Smooth muscle cell (in vitro differentiated cells): ENCODE data around the gene BOK. TPM values are rescaled to one million over a fixed set of nuclear protein-coding genes. Genes with fewer than 3 reads are reported as not detected.
"Not testable (repeated sequence)": the region's sequence is repeated elsewhere in the genome, so short reads cannot be mapped to it uniquely, and the experiment has no call there.

Experiments
- DNase-seq: peaks from one replicate; lab custom pipeline; 2025; ENCODE audit not compliant: unreplicated experiment; lab: John Stamatoyannopoulos, UW
- H2AFZ ChIP-seq: fragments of 200-600 bp; sonication (generic); 2 replicates; pipeline ENCODE4 v1.6.0; 2016; ENCODE audit warnings: antibody characterized with exemption, low read depth, mild to moderate bottlenecking
- H3F3A ChIP-seq: fragments of 200-600 bp; sonication (generic); 2 replicates; pipeline ENCODE4 v1.6.0; 2017; ENCODE audit warnings: antibody characterized with exemption, low read depth
- H3K27ac ChIP-seq: fragments of 200-600 bp; sonication (generic); 2 replicates; pipeline ENCODE4 v1.5.1; 2016; ENCODE audit warnings: low read depth, mild to moderate bottlenecking
- H3K27me3 ChIP-seq: fragments of 200-600 bp; sonication (generic); 2 replicates; pipeline ENCODE4 v1.6.1; 2016; ENCODE audit warnings: low read depth, mild to moderate bottlenecking
- H3K36me3 ChIP-seq: fragments of 200-600 bp; sonication (generic); 2 replicates; pipeline ENCODE4 v1.5.1; 2016; ENCODE audit warnings: low read depth
- H3K4me1 ChIP-seq: fragments of 200-600 bp; sonication (generic); 2 replicates; pipeline ENCODE4 v1.5.1; 2016; ENCODE audit warnings: low read depth
- H3K4me2 ChIP-seq: fragments of 200-600 bp; sonication (generic); 2 replicates; pipeline ENCODE4 v1.6.0; 2016; ENCODE audit warnings: mild to moderate bottlenecking
- H3K4me3 ChIP-seq: fragments of 200-600 bp; sonication (generic); 2 replicates; pipeline ENCODE4 v1.5.1; 2016; ENCODE audit warnings: mild to moderate bottlenecking
- H3K79me2 ChIP-seq: fragments of 200-600 bp; sonication (generic); 2 replicates; pipeline ENCODE4 v1.6.0; 2016; ENCODE audit warnings: low read depth, mild to moderate bottlenecking
- H3K9ac ChIP-seq: fragments of 200-600 bp; sonication (generic); 2 replicates; pipeline ENCODE4 v1.6.0; 2016; ENCODE audit warnings: low read depth
- H3K9me3 ChIP-seq: fragments of 200-600 bp; sonication (generic); replicated peaks from 2 replicates; pipeline ENCODE4 v1.5.1; 2016; ENCODE audit warnings: low read depth
- H4K20me1 ChIP-seq: fragments of 200-600 bp; sonication (generic); 2 replicates; pipeline ENCODE4 v1.6.0; 2016; ENCODE audit warnings: low read depth
- CTCF ChIP-seq: fragments of 200-600 bp; sonication (generic); IDR thresholded peaks from 2 replicates; pipeline ENCODE4 v1.5.1; 2017; ENCODE audit warnings: borderline replicate concordance, mild to moderate bottlenecking, antibody characterized with exemption; ENCODE audit not compliant: insufficient read depth, poor library complexity, severe bottlenecking
- WGBS: methylation state at CpG from one replicate; pipeline ENCODE4 v1.1.7; 2016; ENCODE audit warnings: low lambda C conversion rate; 5-methylcytosine and 5-hydroxymethylcytosine counted together
- polyA plus RNA-seq: library from polyadenylated mRNA; unstranded; fragments of >200 nt; fragmentation: Nextera tagmentation; extraction: Ambion mirVana; gene quantifications from 2 replicates; pipeline ENCODE4 v1.2.1, GENCODE V29; 2016
- total RNA-seq: library from RNA; depleted of rRNA; stranded (reverse); fragments of >200 nt; gene quantifications from 2 replicates; pipeline ENCODE4 v1.2.3, GENCODE V29; 2014

Gene BOK
- total and polyA plus RNA-seq, 2 experiments from 2014 or later = 34.9 to 40.8 TPM

GRCh38 chr2:241590496-241591455 lies 32.2 kb downstream of the BOK start:
- not testable (repeated sequence) for H3F3A ChIP-seq, DNase-seq, H3K4me1 ChIP-seq, H2AFZ ChIP-seq, H3K27me3 ChIP-seq, H3K9me3 ChIP-seq, H3K4me3 ChIP-seq, H3K9ac ChIP-seq, H3K4me2 ChIP-seq, H3K27ac ChIP-seq, H4K20me1 ChIP-seq, H3K79me2 ChIP-seq
- 89% methylated on average over 33 of the region's 33 CpGs for WGBS
- peaks cover 24% of the 10 kb centered on the region for H3K36me3 ChIP-seq

- Histone ChIP-seq H3K27ac (no peak overlapping the region), H4K20me1 (no peaks in the 10 kb centered on the region), H3K4me3 (no peak overlapping the region), H3K36me3 (peaks cover 17% of the 10 kb centered on the region), H3K27me3 (no peaks in the 10 kb centered on the region), H3F3A (no peaks in the 10 kb centered on the region), H3K9ac (no peak overlapping the region), H2AFZ (no peak overlapping the region), H3K4me2 (no peak overlapping the region), H3K79me2 (peaks cover 5% of the 10 kb centered on the region), H3K4me1 (no peaks in the 10 kb centered on the region), H3K9me3 (peaks cover 1% of the 10 kb centered on the region)
- 82% methylated on average over 18 of the region's 18 CpGs for WGBS
- no peak for TF ChIP-seq CTCF
- no peak for DNase-seq
Measured at GRCh38 chr2:241592126-241592845, 33.7 kb downstream of the BOK start.

GRCh38 chr2:241593271-241593670 lies 34.7 kb downstream of the BOK start:
- no peaks in the 10 kb centered on the region for H3K27me3 ChIP-seq
- 94% methylated on average over 16 of the region's 16 CpGs for WGBS
- H3K4me1 ChIP-seq = no peaks in the 10 kb centered on the region
- no peak overlapping the region for H3K4me3 ChIP-seq
- H4K20me1 ChIP-seq = peaks cover 2% of the 10 kb centered on the region
- peaks cover 2% of the 10 kb centered on the region for H3K79me2 ChIP-seq
- H3K4me2 ChIP-seq = no peak overlapping the region
- H3K27ac ChIP-seq = no peak overlapping the region
- no peak overlapping the region for H3K9ac ChIP-seq
- no peak for DNase-seq
- peaks cover 9% of the 10 kb centered on the region for H3K36me3 ChIP-seq
- no peaks in the 10 kb centered on the region for H3F3A ChIP-seq
- H2AFZ ChIP-seq = no peak overlapping the region
- no peaks in the 10 kb centered on the region for H3K9me3 ChIP-seq
- TF ChIP-seq CTCF = no peak

DNA sequence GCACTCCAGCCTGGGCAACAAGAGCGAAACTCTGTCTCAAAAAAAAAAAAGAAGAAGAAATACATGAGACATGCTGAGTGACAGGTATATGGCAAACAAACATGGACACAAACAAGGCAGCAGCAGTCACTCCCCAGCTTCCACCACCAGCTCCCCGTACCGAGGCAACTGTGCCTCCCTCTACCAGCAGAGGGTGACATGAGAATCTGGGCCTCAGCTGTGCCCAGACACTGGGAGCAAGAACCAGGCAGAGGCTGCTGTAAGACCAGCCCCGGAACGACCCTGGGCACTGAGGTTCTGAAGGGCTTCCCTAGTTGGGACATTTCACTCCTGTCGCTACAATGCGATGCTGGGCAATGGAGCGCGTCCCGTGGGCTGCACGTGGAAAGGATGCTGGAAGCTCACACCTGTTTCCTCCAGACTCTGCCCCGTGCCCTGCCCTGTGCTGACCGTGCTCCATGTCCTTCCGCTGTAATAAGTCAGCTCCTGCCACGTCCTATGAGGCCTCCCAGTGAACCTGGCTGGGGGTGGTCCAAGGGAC lies 37.1 kb downstream of the BOK start:
- no peaks in the 10 kb centered on the region for H3F3A ChIP-seq
- no peak overlapping the region for H3K27ac ChIP-seq
- 85% methylated on average over 15 of the region's 15 CpGs for WGBS
- H3K79me2 ChIP-seq = no peaks in the 10 kb centered on the region
- no peaks in the 10 kb centered on the region for H3K4me1 ChIP-seq
- DNase-seq = no peak
- no peak overlapping the region for H2AFZ ChIP-seq
- H3K9me3 ChIP-seq = no peaks in the 10 kb centered on the region
- H3K27me3 ChIP-seq = no peaks in the 10 kb centered on the region
- no peak overlapping the region for H3K4me2 ChIP-seq
- no peaks in the 10 kb centered on the region for H3K36me3 ChIP-seq
- peak; percentile 24 for TF ChIP-seq CTCF
- H3K4me3 ChIP-seq = no peak overlapping the region
- peaks cover 8% of the 10 kb centered on the region for H4K20me1 ChIP-seq
- H3K9ac ChIP-seq = no peak overlapping the region
